ENCODE data around the gene DCLK1. TPM values are rescaled to one million over a fixed set of nuclear protein-coding genes. Genes with fewer than 3 reads are reported as not detected.

DCLK1 gene
- total RNA-seq, 1 donor from 2014 or later = 2.2 TPM

GRCh38 chr13:35953537-35954206 is 177.5 kb downstream of the DCLK1 start:
- H3K4me3 ChIP-seq (ENCODE audit: low read depth, low read length) = peak overlapping the region; percentile 23
- no peak for DNase-seq (ENCODE audit: low read depth)
- TF ChIP-seq CTCF (conservative IDR thresholded peaks at IDR 0.05; ENCODE audit: low read depth, low read length) = peak; percentile 82

- no peak for DNase-seq (ENCODE audit: low read depth)
- TF ChIP-seq CTCF (conservative IDR thresholded peaks at IDR 0.05; ENCODE audit: low read depth, low read length) = no peak
These were observed 183.9 kb downstream of the DCLK1 start for GRCh38 chr13:35947315-35947714.

GRCh38 chr13:35945368-35945767 is 185.8 kb downstream of the DCLK1 start:
- no peak for DNase-seq (ENCODE audit: low read depth)
- TF ChIP-seq CTCF (conservative IDR thresholded peaks at IDR 0.05; ENCODE audit: low read depth, low read length) = no peak

More at GRCh38 chr13:35947315-35947714, 183.9 kb downstream of the DCLK1 start:
- H3K4me3 ChIP-seq (ENCODE audit: low read depth, low read length) = no peak overlapping the region

GRCh38 chr13:35941374-35941773 is 189.8 kb downstream of the DCLK1 start:
- no peak for TF ChIP-seq CTCF (conservative IDR thresholded peaks at IDR 0.05; ENCODE audit: low read depth, low read length)
- H3K4me3 ChIP-seq (ENCODE audit: low read depth, low read length) = no peak overlapping the region
- no peak for DNase-seq (ENCODE audit: low read depth)

More at GRCh38 chr13:35945368-35945767, 185.8 kb downstream of the DCLK1 start:
- H3K4me3 ChIP-seq (ENCODE audit: low read depth, low read length) = no peak overlapping the region

GRCh38 chr13:35940734-35941133 is 190.4 kb downstream of the DCLK1 start:
- DNase-seq (ENCODE audit: low read depth) = no peak
- no peak overlapping the region for H3K4me3 ChIP-seq (ENCODE audit: low read depth, low read length)
- TF ChIP-seq CTCF (conservative IDR thresholded peaks at IDR 0.05; ENCODE audit: low read depth, low read length) = no peak

GRCh38 chr13:35936246-35936978 is 194.8 kb downstream of the DCLK1 start:
- TF ChIP-seq CTCF (conservative IDR thresholded peaks at IDR 0.05; ENCODE audit: low read depth, low read length) = no peak
- no peak for DNase-seq (ENCODE audit: low read depth)

More at GRCh38 chr13:35936246-35936978, 194.8 kb downstream of the DCLK1 start:
- no peak overlapping the region for H3K4me3 ChIP-seq (ENCODE audit: low read depth, low read length)
